ENCODE results near the gene CAB39.

DNA sequence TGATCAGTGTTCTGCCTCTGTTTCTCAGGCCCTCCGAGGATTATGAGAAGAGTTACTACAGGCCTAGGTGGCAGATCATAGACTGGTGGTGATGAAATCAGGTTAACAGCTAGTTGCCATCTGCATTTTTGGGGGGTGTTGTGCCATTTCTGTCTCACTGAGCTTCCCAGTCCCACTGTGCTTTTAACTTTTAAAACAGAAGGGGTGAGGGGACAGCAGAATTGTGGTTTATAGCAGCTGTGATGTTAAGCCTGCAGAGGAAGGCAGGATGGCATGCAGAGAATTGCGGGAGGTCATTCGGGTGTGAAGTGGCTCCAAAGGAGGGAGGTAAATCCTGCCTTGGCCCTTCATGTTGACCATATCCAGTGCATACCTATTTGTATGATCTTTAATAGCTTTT lies 5.0 kb downstream of the CAB39 start:
- no peak for TF ChIP-seq PKNOX1 (IDR thresholded peaks at IDR 0.05)
- no peak for TF ChIP-seq FOXA1 (IDR thresholded peaks at IDR 0.05)
- TF ChIP-seq NFRKB (IDR thresholded peaks at IDR 0.05), result no peak
- no peak for TF ChIP-seq CTBP1 (IDR thresholded peaks at IDR 0.05; ENCODE audit: borderline replicate concordance)
- TF ChIP-seq SP1 (IDR thresholded peaks at IDR 0.05), result no peak
